ENCODE results near the gene HOXA5.

The HOXA5 gene

GRCh38 chr7:27116962-27117886, 26.3 kb downstream of the HOXA5 start:
- no peak for ATAC-seq
- no peak for DNase-seq

- ATAC-seq (no peak), DNase-seq (no peak)
These were observed 27.2 kb downstream of the HOXA5 start for GRCh38 chr7:27116031-27116961.

DNA sequence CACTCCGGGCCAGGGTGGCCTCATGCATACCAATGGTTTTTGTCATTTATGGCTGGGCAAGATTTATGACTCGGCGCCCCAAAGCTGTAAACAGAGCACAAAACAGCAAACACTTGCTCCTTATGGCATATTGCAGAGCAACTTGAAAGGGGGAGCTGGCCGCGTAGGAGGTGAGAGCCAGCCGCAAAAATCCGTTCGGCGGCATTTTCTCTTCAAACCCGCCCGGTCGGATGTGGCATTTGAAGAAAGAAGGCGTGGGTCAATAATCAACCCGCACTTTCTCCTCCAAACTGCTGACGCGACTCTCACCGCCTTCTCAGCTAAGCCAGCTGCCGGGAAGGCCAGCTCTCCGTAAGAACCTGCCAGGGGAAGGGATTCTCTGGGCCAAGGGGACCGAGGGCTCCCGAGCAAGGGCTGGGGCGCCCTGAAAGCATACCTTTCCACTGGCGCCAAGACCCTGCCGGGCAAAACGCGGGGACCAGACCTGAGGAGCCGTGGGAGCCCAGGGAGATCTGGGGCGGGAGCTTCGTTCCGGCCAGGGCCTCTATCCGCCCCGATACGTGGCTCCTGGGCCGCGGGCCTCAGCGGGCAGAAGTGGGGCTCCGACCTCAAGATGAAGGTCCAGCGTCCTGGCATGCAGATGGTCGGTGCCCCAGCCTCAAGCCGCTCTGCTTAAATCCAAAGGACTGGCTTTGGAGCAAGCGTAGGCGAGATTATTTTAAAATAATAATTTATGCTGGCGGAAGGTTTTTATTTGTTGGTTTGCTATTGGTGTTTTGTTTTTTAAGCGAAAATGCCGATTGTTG, 28.1 kb downstream of the HOXA5 start:
- no peak for DNase-seq
- no peak for ATAC-seq

DNA sequence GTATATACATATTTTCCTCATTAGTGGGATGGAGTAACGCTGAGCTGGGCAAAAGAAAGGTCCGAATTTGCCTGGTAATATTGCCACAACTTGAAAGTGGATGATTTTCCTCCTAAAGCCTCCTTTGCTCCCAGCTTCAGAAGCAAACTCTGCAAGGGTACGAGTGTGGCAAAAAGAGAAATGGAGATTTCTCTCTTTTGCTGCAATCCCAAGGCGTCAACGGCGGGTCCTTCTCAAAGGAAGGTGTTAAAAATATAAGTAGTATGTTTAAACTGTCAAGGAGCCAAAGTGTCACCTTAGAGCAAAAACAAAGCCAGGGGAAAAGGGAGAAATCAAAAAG, 28.6 kb downstream of the HOXA5 start:
- no peak for DNase-seq
- ATAC-seq: no peak

GRCh38 chr7:27113991-27114769, 29.3 kb downstream of the HOXA5 start:
- DNase-seq (no peak), ATAC-seq (no peak)

DNA sequence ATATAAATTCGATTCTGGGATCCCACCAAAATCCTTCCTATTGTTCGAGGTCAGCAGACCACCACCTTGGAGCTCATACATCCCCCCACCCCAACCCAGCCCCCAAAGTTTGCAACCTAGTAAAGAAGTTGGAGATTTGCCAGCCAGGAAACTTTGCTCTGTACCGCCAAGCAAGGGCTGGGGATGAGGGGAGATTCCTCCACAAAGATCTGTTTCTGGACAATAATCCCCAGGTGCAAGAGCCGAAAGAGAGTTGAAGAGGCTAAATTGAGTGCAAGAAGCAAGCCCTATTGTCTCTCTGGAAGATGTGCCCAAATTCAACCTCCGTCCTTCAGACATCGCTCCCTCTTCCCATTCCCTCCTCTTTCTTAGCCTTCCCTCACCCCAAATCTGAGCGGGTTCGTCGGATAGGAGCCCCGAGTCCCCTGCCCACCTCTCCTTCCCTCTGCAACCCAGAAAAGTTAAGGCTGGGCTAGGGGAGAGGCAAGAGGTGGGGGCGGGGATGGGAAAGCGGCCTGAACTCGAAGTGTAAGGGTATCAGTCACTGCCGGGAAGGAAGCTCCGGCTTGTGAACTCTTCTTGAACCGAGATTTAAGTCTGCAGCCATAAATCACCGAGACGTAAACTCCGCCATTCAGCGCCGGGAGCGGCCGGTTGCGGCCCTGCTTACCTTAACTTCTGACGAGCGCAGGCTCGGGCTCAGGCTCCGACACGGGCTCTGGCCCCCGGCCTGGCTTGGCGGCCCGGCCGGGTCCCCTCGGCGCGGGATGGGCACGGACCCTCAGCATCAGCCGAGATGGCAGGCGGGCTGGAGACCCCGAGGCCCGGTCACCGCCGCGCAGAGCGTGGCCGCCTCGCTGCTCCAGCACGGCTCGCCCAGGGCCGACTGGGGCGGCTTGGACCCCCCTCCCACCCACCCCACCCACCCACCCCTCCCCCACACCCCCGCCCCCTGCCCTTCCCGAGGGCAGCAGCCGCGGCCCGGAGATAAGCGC, 30.2 kb downstream of the HOXA5 start:
- no peak for DNase-seq
- no peak for ATAC-seq

GRCh38 chr7:27112361-27112760, 31.1 kb downstream of the HOXA5 start:
- DNase-seq (no peak), ATAC-seq (no peak)

DNA sequence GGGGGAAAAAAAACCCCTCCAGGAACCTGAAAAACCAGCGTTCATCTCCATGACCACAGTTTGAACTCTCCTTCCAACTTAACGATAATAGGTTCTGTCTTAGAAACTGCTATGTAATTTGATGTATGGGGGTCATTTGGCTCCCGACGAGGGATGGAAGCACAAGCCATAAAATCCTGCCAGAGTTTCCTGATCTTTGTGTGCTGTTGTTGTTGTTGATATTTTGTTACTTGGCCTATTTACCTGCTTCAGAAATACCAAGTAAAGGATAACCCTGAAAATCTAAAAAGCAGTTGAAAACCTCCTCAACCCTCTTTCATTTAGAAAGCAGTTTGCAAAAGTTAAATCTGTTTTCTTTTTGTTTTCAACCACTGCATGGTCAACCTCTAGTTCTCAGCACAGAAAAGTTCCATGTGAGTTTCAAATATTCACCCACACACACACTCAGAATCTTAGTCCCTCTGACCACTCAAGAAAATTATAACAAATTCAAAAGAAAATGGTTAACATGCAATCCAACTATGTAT, 31.7 kb downstream of the HOXA5 start:
- DNase-seq: no peak
- no peak for ATAC-seq

DNA sequence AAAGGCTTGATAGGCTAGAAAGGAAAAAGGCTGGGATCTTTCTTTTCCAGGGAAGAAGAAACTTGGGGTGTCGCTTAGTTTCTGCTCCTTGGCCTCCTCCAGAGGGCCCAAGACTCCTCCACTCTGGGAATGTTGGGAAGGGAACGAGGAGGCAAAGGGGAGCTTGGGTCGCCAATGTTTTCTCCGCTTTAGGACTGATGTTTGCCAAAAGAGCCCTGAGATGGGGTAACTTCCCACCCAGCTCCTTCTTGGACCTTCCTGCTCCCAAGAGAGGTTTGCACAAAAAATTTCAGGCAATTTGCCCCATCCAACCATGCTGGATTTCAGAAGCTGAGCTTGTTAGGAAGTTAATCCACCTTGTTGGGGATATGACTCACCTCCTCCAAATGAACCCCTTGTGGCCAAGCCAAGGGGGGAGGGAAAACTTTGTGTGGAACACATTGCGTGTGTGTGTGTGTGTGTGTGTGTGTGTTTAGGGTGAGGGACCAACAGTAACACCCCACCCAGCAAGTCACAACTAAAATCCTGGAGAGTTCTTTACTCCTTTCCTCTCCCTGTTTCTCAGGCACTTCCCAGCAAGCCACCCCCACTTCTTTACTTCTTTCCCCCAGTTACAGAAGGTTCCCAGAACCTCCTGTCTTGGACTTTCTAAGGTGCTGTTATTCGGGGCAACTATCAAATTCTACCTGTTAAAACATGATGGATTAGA, 32.3 kb downstream of the HOXA5 start:
- ATAC-seq (no peak), DNase-seq (no peak)

DNA sequence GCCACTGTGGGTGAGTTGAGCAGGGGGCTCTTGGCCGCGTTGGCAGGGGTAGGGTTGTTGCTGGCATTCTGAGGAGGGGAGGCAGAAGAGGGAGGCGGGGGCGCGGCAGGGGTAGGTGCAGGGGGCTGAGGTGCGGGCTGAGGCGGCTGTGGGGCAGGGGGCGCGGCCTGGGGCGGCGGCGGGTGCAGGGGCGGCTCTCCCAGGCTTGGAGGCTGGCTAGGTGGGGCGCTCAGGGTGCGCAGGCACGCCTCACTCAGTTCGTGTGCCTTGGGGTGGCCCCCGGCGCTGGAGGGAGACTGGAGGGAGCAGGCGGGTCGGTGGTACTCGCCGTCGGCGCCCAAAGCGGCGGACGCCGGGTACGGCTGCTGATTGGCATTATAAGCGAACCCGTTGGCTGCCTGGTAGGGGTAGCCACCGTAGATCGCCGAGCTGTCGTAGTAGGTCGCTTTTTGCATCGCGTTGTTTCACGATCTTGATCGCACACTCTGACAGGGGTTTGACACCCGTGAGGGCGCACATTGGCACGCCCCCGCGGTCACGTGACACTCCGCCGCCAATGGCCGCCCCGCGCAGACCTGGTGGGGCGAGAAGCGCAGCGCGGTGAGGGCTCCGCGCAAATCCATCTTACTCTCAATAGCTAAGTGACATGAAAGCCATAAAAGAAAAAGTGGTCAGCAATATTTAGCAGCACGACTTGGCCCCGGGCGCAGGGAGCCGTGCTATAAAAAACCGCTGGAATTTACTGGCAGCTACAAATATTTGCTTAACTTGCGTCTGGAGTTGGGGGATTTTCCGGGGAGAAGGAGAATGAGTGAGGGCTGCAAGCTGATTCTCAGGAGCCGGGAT, 33.1 kb downstream of the HOXA5 start:
- ATAC-seq (no peak), DNase-seq (no peak)

GRCh38 chr7:27109466-27110185, 33.9 kb downstream of the HOXA5 start:
- no peak for DNase-seq

DNA sequence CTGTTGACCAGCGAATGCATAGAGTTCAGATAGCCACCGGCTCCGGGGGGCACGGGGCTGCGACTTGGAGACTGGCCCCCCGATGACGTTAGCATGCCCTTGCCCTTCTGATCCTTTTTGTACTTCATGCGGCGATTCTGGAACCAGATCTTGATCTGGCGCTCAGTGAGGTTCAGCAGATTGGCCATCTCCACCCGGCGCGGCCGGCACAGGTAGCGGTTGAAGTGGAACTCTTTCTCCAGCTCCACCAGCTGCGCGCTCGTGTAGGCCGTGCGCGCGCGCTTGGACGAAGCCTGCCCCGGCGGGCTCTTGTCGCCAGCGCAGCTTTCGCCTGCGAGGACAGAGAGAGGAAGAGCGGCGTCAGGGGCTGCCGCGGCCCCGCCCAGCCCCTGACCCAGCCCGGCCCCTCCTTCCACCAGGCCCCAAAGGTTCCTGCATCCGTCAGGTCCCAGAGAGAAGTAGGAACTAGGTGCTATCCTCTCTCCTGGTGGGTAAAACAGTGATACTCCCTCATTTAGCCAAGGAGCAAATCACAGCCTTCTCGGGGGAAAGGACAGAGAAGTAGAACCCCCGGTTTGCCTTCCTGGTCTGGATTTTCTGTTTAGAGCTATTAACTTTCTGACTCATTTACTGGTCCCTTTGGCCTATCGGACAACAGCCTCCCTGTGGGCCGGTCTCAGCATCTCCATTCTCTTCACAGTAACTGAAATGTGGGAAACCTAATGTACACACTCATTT, 34.9 kb downstream of the HOXA5 start:
- no peak for DNase-seq
- ATAC-seq: no peak

More at GRCh38 chr7:27109466-27110185, 33.9 kb downstream of the HOXA5 start:
- ATAC-seq: no peak

GRCh38 chr7:27107391-27108381, 35.8 kb downstream of the HOXA5 start:
- no peak for DNase-seq
- ATAC-seq: no peak

DNA sequence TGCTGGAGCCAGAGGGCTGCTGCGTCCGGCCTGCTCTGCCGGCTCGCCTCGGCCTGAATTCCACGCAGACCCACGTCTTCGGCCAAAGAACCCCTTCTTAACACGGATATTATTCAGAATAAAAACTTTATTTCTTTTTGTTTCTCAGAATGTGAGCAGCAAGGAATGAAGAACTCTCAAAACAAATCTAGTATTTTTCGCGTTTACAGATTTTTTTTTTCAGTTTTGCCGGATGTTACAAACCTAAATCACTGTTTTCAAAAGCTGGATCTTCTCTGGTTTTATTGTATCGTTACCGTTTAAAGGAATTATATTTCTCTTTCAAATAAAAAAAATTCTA, 36.6 kb downstream of the HOXA5 start:
- no peak for ATAC-seq
- DNase-seq: no peak

GRCh38 chr7:27106181-27106900, 37.1 kb downstream of the HOXA5 start:
- ATAC-seq: no peak
- no peak for DNase-seq
